ENCODE data around the gene FIBP.

FIBP gene

DNA sequence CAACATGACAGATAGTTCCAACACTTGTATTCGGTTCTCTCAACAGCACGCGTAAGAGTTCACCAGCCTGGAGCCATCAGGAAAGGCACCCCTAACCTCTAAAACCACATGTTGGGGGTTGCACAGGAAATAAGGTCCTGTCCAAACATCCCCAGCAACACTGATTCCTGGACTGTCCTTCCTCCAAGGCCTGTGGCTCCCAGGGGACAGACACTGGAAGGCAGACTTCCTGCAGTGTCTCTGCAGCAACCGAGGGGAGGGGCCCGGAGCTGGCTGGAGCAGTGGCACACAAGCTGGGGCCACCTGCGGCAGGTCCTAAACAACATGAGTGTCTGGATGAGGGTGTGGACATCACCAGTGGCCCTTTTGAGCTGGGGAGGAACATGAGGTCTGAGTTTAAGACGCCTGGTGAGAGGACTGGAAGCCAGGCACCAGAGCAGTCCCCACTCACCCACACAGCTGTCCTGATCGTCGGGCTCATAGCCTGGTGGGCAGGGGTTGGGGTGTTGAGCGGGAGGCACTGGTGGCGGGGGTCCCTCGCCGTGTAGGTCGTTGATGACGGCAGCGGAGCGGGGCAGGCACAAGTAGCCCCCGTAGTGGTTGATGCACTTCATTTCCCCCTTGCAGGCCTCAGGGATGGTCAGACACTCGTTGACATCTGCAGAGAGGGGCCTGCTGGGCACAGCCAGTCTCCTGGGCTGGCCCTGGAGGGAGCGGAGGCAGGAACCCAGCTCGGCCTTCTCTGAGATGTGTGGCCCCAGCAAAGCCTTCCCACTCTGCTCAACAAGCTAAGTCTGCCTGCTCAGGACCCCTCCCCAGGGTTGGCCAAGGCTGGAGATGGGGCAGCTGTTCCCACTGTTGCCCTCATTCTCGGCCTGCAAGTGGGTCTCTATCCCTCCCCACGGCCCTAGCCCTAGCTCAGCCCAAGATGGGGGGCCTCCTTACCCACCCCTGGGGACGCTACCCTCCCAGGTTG lies 17.3 kb downstream of the FIBP start:
- TF ChIP-seq, protein P1, sequence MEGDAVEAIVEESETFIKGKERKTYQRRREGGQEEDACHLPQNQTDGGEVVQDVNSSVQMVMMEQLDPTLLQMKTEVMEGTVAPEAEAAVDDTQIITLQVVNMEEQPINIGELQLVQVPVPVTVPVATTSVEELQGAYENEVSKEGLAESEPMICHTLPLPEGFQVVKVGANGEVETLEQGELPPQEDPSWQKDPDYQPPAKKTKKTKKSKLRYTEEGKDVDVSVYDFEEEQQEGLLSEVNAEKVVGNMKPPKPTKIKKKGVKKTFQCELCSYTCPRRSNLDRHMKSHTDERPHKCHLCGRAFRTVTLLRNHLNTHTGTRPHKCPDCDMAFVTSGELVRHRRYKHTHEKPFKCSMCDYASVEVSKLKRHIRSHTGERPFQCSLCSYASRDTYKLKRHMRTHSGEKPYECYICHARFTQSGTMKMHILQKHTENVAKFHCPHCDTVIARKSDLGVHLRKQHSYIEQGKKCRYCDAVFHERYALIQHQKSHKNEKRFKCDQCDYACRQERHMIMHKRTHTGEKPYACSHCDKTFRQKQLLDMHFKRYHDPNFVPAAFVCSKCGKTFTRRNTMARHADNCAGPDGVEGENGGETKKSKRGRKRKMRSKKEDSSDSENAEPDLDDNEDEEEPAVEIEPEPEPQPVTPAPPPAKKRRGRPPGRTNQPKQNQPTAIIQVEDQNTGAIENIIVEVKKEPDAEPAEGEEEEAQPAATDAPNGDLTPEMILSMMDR (IDR thresholded peaks at IDR 0.05; ENCODE audit: low read depth, low read length): no peak
- no peak for DNase-seq (ENCODE audit: low read depth in 2 of 2)
- peak overlapping the region; percentile 61 to 65 for H3K4me3 ChIP-seq (replicated peaks in 1 of 2; ENCODE audit: low read depth in 2 of 2, low read length in 2 of 2)

DNA sequence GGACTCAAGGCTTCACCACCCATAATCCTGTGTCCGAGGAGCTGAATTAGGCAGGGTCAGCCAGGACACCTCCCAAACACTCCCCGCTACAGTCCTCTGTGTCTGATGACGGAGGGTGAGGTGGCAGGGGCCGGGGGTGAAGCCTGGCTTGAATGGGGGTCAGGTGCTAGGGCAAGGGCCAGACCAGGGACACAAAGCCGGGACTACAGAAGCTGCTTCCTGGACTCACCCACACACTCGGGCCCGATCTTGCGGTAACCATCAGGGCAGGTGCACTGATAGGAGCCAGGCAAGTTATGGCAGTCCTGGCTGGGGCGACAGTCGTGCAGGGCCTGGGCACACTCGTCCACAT lies 18.0 kb downstream of the FIBP start:
- H3K4me3 ChIP-seq (replicated peaks in 1 of 2; ENCODE audit: low read depth in 2 of 2, low read length in 2 of 2): peak overlapping the region in 1 of 2 donors; percentile 65
- TF ChIP-seq, protein P1 (IDR thresholded peaks at IDR 0.05; ENCODE audit: low read depth, low read length): no peak
- no peak for DNase-seq (ENCODE audit: low read depth in 2 of 2)

DNA sequence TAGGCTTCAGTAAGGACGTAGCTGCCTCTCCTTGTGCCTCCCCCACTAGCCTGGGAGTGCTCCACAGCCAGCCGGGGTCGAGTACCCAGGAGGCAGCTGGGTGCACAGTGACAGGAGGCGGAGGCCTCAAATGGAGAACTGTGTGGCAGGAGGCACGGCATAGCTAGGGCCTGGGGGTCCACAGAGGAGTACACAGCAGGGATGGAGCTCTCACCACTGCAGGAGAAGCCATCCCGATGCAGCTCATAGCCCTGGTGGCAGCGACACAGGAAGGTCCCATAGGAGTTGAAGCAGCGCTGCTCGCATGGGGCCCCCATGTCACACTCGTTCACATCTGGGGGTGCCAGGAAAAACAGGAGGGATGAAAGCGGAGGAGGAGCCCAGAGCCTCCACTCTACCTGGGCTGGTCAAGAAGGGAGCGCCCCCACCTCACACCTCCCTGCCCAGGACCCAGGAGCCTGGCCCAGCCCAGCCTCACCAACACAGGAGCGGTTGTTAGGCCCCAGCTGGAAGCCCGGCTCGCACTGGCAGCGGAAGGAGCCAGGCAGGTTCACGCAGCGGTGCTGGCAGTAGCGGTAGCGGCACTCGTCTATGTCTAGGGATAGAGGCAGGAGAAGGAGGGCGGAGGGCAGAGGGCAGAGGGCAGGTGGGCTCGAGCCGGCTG lies 18.5 kb downstream of the FIBP start:
- no peak for DNase-seq (ENCODE audit: low read depth in 2 of 2)
- H3K4me3 ChIP-seq (replicated peaks in 1 of 2; ENCODE audit: low read depth in 2 of 2, low read length in 2 of 2): no peak overlapping the region
- TF ChIP-seq, protein P1 (IDR thresholded peaks at IDR 0.05; ENCODE audit: low read depth, low read length): no peak

DNA sequence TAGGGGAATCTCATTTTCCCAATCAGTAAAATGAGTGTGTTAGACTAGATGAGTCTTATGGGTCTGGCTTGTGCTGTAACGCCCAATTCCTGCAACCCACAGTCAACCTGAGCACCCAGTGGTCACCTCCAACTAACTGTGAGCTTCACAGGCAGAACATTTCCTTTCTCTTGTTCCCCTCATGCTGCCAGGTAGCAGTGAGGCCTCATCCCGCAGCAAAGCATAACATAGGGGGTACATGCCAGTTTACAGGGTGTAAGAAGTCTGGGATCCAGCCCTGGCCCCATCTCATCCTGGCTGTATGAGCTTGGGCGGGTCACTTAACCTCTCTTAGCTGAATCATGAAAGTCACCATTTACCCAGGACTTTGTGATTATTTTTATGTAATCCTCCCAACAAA lies 19.4 kb downstream of the FIBP start:
- no peak for DNase-seq (ENCODE audit: low read depth in 2 of 2)
- no peak overlapping the region for H3K4me3 ChIP-seq (replicated peaks in 1 of 2; ENCODE audit: low read depth in 2 of 2, low read length in 2 of 2)
- TF ChIP-seq, protein P1 (IDR thresholded peaks at IDR 0.05; ENCODE audit: low read depth, low read length): no peak

DNA sequence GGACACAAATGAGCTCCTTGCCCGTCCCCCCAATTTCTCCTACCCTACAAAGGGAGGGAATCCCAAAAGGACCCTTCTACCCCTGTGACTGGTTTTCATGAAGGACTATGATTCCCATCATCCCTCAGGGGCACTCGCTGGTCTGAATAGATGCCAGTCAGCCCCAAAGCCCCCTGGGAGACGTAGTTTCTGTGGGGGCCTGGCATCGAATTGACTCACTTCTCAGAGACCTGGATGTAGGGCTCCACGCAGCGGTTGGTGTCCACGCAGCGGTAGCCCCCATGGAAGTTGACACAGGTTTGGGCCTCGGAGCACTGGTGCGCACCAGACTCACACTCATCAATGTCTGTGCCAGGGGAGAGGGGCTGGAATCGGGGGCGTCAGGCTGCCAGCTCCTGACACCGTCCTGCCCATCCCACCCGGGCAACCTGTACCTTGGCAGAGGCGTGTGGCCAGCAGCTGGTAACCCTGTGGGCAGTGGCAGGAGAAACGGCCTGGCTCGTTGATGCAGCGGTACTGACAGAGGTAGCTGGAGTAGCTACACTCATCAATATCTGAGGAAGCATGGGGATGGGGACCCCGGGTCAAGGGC lies 20.1 kb downstream of the FIBP start:
- DNase-seq (ENCODE audit: low read depth in 2 of 2): no peak
- H3K4me3 ChIP-seq (replicated peaks in 1 of 2; ENCODE audit: low read depth in 2 of 2, low read length in 2 of 2): no peak overlapping the region
- TF ChIP-seq, protein P1 (IDR thresholded peaks at IDR 0.05; ENCODE audit: low read depth, low read length): no peak

DNA sequence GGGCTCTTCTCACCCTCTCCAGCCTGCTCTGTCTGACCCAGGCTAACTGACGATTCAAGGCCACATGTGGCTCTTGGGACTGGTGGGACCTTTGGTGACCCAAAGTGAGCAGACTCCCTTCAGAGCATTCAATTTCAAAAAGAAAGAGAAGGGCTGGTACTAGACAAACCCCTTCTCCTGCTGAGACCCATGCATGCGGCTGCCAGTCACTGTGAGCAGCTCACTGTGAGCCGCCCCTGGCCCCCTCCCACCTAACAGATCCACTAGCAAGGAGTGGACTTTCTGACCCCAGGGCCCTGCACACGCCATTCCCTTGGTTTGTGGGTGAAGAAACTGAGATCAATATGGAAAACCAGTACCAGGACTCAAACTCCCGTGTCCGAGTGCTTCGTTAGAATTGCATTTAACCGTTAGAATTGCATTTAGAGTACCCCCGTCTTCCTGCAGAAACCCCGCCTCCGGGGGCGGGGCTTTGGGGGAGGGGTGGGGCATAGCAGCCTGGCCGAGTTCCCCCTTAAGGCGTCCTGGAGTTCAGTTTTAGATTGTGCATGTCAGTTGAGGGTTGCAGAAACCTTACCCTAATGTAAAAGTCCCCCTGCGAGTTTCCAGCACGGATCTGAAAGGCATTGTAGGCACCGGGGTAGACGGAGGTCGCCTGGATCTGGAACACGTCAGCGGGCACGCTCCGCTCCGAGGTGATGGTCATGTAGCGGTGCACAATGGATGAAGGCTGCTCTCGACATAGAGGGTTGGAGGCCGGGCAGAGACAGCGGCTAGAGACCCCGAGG lies 20.8 kb downstream of the FIBP start:
- TF ChIP-seq, protein P1 (IDR thresholded peaks at IDR 0.05; ENCODE audit: low read depth, low read length): no peak
- DNase-seq (ENCODE audit: low read depth in 2 of 2): no peak
- no peak overlapping the region for H3K4me3 ChIP-seq (replicated peaks in 1 of 2; ENCODE audit: low read depth in 2 of 2, low read length in 2 of 2)
